Esophagus mucosa (tissue), 1 donor: ENCODE results near the gene OSBPL10. TPM values are rescaled to one million over a fixed set of nuclear protein-coding genes. Genes with fewer than 3 reads are reported as not detected.

ENCODE experiments used
- total RNA-seq: library from RNA; stranded (reverse); gene quantifications from one replicate; pipeline ENCODE4 v1.2.4, GENCODE V29; 2023
- donor health status: DM: yes; HTN: yes; CAD: no.

Gene OSBPL10
- total RNA-seq, 1 donor from 2014 or later = 29.1 TPM

Other genes with a start within 250 kb of the OSBPL10 start
- gene ZNF860, start 488 bp upstream of the OSBPL10 start, total RNA-seq = 2.9 TPM
- gene GPD1L, start 125.4 kb upstream of the OSBPL10 start, total RNA-seq = 39.9 TPM